GM23338 (cell line): Measurements from ENCODE around the gene CRYAB. TPM values are rescaled to one million over a fixed set of nuclear protein-coding genes. Genes with fewer than 3 reads are reported as not detected.
A peak's percentile ranks its signal among the peaks of the same experiment; 100 is the strongest.

ENCODE experiments used
- ATAC-seq: fragments of 200-7000 bp; cut with Tn5 transposase; 3 replicates; pipeline ENCODE4 v1.9.1; 2020
- DNase-seq: peaks from one replicate; pipeline ENCODE4 v3.0.0-alpha.2; 2015; ENCODE audit warnings: low spot score
- H2AFZ ChIP-seq: fragments of 200-600 bp; sonication (generic); 2 replicates; pipeline ENCODE4 v1.8.0; 2016; ENCODE audit warnings: antibody characterized with exemption, mild to moderate bottlenecking, moderate library complexity
- H3F3A ChIP-seq: fragments of 200-600 bp; sonication (generic); replicated peaks from 2 replicates; pipeline ENCODE4 v1.8.0; 2017; ENCODE audit warnings: antibody characterized with exemption, mixed run types, low read depth
- H3K27ac ChIP-seq: fragments of 200-600 bp; sonication (generic); 2 replicates; pipeline ENCODE4 v1.6.1; 2016; ENCODE audit warnings: low read depth
- H3K27me3 ChIP-seq: fragments of 200-600 bp; sonication (generic); 2 replicates; pipeline ENCODE4 v1.8.0; 2016; ENCODE audit warnings: mild to moderate bottlenecking, mixed run types, moderate library complexity; ENCODE audit not compliant: insufficient read depth
- H3K36me3 ChIP-seq: fragments of 200-600 bp; sonication (generic); 2 replicates; pipeline ENCODE4 v1.8.0; 2016; ENCODE audit warnings: mild to moderate bottlenecking; ENCODE audit not compliant: insufficient read depth
- H3K4me1 ChIP-seq: fragments of 200-600 bp; sonication (generic); 2 replicates; pipeline ENCODE4 v1.8.0; 2016; ENCODE audit warnings: mild to moderate bottlenecking, moderate library complexity; ENCODE audit not compliant: insufficient read depth
- H3K4me2 ChIP-seq: fragments of 200-600 bp; sonication (generic); 2 replicates; pipeline ENCODE4 v1.7.1; 2017; ENCODE audit warnings: mixed run types
- H3K4me3 ChIP-seq: fragments of 200-600 bp; sonication (generic); 2 replicates; pipeline ENCODE4 v1.6.1; 2016; ENCODE audit warnings: mixed run types
- H3K79me2 ChIP-seq: fragments of 200-600 bp; sonication (generic); replicated peaks from 2 replicates; pipeline ENCODE4 v1.8.0; 2017; ENCODE audit warnings: mild to moderate bottlenecking; ENCODE audit not compliant: insufficient read depth
- H3K9me2 ChIP-seq: fragments of 200-600 bp; sonication (generic); 2 replicates; pipeline ENCODE4 v1.8.0; 2017; ENCODE audit not compliant: insufficient read depth
- H4K20me1 ChIP-seq: fragments of 200-600 bp; sonication (generic); replicated peaks from 2 replicates; pipeline ENCODE4 v1.8.0; 2017; ENCODE audit warnings: mild to moderate bottlenecking; ENCODE audit not compliant: insufficient read depth
- H3K27ac Mint-ChIP-seq: 2 replicates; pipeline ENCODE4 v1.8.0; 2020; ENCODE audit warnings: inconsistent platforms, mild to moderate bottlenecking, moderate library complexity, mixed read lengths
- H3K27me3 Mint-ChIP-seq: 3 replicates; pipeline ENCODE4 v1.8.0; 2022; ENCODE audit warnings: low read depth, mild to moderate bottlenecking, moderate library complexity, mixed read lengths, inconsistent platforms; ENCODE audit not compliant: insufficient read depth, poor library complexity
- H3K36me3 Mint-ChIP-seq: 3 replicates; pipeline ENCODE4 v1.8.0; 2021; ENCODE audit warnings: low read depth, mild to moderate bottlenecking, inconsistent platforms, moderate library complexity, mixed read lengths
- H3K4me1 Mint-ChIP-seq: 3 replicates; pipeline ENCODE4 v1.8.0; 2020; ENCODE audit warnings: mild to moderate bottlenecking, inconsistent platforms, mixed read lengths
- H3K4me3 Mint-ChIP-seq: 3 replicates; pipeline ENCODE4 v1.8.0; 2021; ENCODE audit warnings: moderate library complexity, mild to moderate bottlenecking, inconsistent platforms, mixed read lengths
- H3K9me3 Mint-ChIP-seq: 3 replicates; pipeline ENCODE4 v1.8.0; 2020; ENCODE audit warnings: moderate library complexity, mild to moderate bottlenecking, inconsistent platforms, mixed read lengths
- CREB1 ChIP-seq: fragments of 250-450 bp; sonication (Bioruptor Pico); IDR thresholded peaks from 2 replicates; pipeline ENCODE4 v1.5.0; 2020; ENCODE audit warnings: low read depth, mild to moderate bottlenecking, moderate library complexity
- CTCF ChIP-seq, 2 experiments: fragments of 200-600 bp in 1 of 2; sonication (generic) in 1 of 2; conservative IDR thresholded peaks; 2 replicates each; pipeline versions ENCODE4 v1.5.1 to v1.6.1; 2016 to 2017; ENCODE audit warnings: antibody characterized with exemption in 2 of 2, low read depth in 2 of 2, mild to moderate bottlenecking in 2 of 2, moderate library complexity in 1 of 2
- ETS1 ChIP-seq: IDR thresholded peaks from 2 replicates; pipeline ENCODE4 v1.6.1; 2016; ENCODE audit warnings: antibody characterized with exemption
- EZH2 ChIP-seq: fragments of 200-600 bp; sonication (generic); IDR thresholded peaks from one replicate; pipeline ENCODE4 v1.8.0; 2017; ENCODE audit warnings: antibody characterized with exemption, mild to moderate bottlenecking, low read depth; ENCODE audit not compliant: unreplicated experiment
- EZH2phosphoT487 ChIP-seq: fragments of 200-600 bp; sonication (generic); IDR thresholded peaks from one replicate; pipeline ENCODE4 v1.8.1; 2018; ENCODE audit warnings: antibody characterized with exemption; ENCODE audit not compliant: unreplicated experiment
- JUNB ChIP-seq: IDR thresholded peaks from one replicate; pipeline ENCODE4 v1.6.1; 2016; ENCODE audit warnings: antibody characterized with exemption; ENCODE audit not compliant: unreplicated experiment
- NANOG ChIP-seq: IDR thresholded peaks from 2 replicates; pipeline ENCODE4 v1.6.1; 2016; ENCODE audit warnings: antibody characterized with exemption, borderline replicate concordance
- POLR2AphosphoS5 ChIP-seq: IDR thresholded peaks from 2 replicates; pipeline ENCODE4 v1.6.1; 2016; ENCODE audit warnings: antibody characterized with exemption, low read depth
- REST ChIP-seq: IDR thresholded peaks from one replicate; pipeline ENCODE4 v1.6.1; 2018; ENCODE audit warnings: antibody characterized with exemption; ENCODE audit not compliant: unreplicated experiment
- STAT1 ChIP-seq: IDR thresholded peaks from one replicate; pipeline ENCODE4 v1.6.1; 2016; ENCODE audit warnings: antibody characterized with exemption; ENCODE audit not compliant: unreplicated experiment
- ZNF114 ChIP-seq: fragments of 250-450 bp; sonication (Bioruptor Pico); IDR thresholded peaks from 2 replicates; pipeline ENCODE4 v1.5.0; 2020; ENCODE audit warnings: mild to moderate bottlenecking, moderate library complexity
- ZNF331 ChIP-seq: fragments of 250-450 bp; sonication (Bioruptor Pico); IDR thresholded peaks from 2 replicates; pipeline ENCODE4 v1.5.0; 2020; ENCODE audit warnings: low read depth, mild to moderate bottlenecking, moderate library complexity
- ZNF462 ChIP-seq: fragments of 250-450 bp; sonication (Bioruptor Pico); IDR thresholded peaks from 2 replicates; pipeline ENCODE4 v1.5.0; 2020; ENCODE audit warnings: mild to moderate bottlenecking, moderate library complexity
- polyA plus RNA-seq: library from polyadenylated mRNA; unstranded; fragments of >200 nt; fragmentation: Nextera tagmentation; extraction: Ambion mirVana; gene quantifications from 2 replicates; pipeline ENCODE4 v1.2.1, GENCODE V29; 2016
- total RNA-seq: library from RNA; depleted of rRNA; stranded (reverse); fragments of >200 nt; shearing (Covaris generic); gene quantifications from 2 replicates; pipeline ENCODE4 v1.2.3, GENCODE V29; 2014

CRYAB gene
- total and polyA plus RNA-seq, 2 experiments from 2014 or later, result 6.1 to 9.6 TPM

DNA sequence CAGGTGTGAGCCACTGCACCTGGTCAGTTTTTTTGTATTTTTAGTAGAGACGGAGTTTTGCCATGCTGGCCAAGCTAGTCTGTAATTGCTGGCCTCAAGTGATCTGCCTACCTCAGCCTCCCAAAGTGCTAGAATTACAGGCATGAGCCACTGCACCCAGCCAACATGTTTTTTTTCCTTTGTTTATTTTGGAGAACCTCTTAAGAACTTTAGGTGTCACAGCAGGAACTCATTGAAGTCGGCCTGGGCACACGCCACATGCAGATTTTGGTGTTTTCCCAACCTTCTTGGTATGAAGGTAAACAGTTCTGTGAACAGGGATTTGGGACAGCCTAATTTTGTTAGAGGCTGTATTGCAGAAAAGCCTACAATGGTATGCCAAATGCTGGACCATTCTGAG lies 34.9 kb upstream of the CRYAB start:
- H3K4me3 ChIP-seq, result no peak overlapping the region
- H3K79me2 ChIP-seq, result no peaks in the 10 kb centered on the region
- H2AFZ ChIP-seq, result no peak overlapping the region
- H3K27ac ChIP-seq, result peak overlapping the region; percentile 20; the same call in 1 of the 2 replicates
- Mint-ChIP-seq H3K4me3 (no peak overlapping the region), H3K36me3 (peaks cover 3% of the 10 kb centered on the region; the same call in 2 of the 3 replicates), H3K4me1 (peaks cover 13% of the 10 kb centered on the region; the same call in 2 of the 3 replicates), H3K27ac (no peak overlapping the region), H3K9me3 (peaks cover 4% of the 10 kb centered on the region; the same call in 1 of the 3 replicates), H3K27me3 (peaks cover 3% of the 10 kb centered on the region)
- no peaks in the 10 kb centered on the region for H3K9me2 ChIP-seq
- TF ChIP-seq ZNF331 (CRISPR knock-in tag) (no peak), CREB1 (CRISPR knock-in tag) (no peak), EZH2phosphoT487 (no peak), JUNB (no peak), STAT1 (no peak), POLR2AphosphoS5 (no peak), NANOG (no peak), EZH2 (no peak), CTCF (conservative IDR thresholded peaks at IDR 0.05; ENCODE audit: low read depth in 2 of 2) (no peak), ZNF114 (CRISPR knock-in tag) (no peak), REST (no peak), ETS1 (no peak), ZNF462 (no peak)
- H3K4me2 ChIP-seq, result no peak overlapping the region
- no peaks in the 10 kb centered on the region for H3F3A ChIP-seq
- H4K20me1 ChIP-seq, result no peaks in the 10 kb centered on the region; the same call in 1 of the 2 replicates
- H3K36me3 ChIP-seq, result no peaks in the 10 kb centered on the region
- no peaks in the 10 kb centered on the region for H3K27me3 ChIP-seq
- DNase-seq, result no peak
- no peaks in the 10 kb centered on the region for H3K4me1 ChIP-seq
- no peak for ATAC-seq
